ENCODE data around the gene PPT2.
"Not testable (repeated sequence)": the region's sequence is repeated elsewhere in the genome, so short reads cannot be mapped to it uniquely, and the experiment has no call there.

PPT2 gene

DNA sequence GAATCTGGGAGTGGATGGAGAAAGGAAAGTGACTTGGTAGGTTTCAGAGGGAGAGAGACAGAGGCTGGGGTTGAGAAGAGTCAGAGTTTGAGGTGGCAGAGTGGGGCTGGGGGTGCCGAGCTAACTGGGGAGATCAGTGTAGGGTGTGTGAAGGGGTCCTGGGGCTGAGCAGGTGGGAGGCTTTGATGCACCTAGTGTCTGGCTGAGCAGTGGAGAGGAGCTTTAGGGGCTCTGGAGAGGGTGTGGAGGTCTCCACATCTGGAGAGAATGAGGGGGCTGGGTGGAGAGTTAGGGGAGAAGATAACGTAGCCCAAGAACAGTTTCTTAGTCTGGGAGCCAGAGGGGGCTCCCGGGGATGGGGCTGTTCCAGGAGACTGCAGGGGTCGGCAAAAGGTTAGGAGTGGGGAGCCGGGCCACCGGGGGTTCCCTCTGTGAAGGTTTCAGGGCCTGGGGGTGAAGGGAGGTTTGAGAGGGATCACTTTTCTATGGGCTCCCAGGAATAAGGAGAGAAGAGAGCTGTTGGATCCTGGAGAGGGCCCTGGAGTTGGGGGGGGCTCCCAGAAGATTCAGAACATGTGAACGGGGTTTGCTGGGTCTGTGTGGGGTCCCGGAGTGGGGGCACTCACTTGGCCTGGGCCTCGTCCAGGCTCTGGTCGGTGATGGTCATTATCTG is 35.3 kb downstream of the PPT2 start:
- no peak for DNase-seq (ENCODE audit: low read depth in 2 of 2)

GRCh38 chr6:32189742-32190053 is 35.8 kb downstream of the PPT2 start:
- DNase-seq (ENCODE audit: low read depth in 2 of 2) = no peak

DNA sequence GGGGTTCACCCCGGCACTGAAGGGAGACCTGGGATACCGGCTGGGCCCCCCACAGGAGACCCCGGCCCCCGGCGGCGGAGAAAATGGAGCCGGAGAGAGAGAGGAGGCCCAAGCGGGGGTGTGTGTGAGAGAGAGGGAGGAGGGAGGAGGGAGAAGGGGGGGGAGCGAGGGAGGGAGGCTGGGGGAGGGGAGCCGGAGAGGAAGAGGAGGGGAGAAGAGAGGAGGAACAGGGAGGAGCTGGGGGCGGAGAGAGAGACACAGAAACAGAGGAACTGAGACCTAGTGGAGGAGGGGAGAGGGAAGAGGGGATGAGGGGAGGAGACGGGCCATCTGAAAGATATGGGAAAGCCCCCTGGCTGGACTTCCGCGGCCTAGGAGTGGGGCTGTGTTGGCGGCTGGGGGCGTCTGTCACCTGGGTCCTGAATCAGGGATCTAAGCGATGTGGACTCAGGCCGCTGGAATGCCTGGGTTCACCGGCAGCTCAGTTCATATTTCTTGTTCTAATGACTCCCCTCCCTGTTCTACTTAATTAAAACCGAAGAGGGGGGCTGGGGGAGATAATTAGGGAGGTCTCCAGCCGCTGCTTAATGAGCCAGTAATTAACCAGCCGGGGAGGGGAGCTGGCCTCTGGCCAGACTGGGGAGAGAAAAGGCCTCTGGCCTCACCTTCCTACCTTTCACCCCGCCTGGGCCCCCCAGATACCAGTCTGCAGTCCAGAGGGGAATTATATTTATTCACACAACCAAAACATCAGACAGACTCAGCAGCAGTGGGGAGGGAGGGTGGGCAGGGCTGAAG is 36.3 kb downstream of the PPT2 start, which contains the start of gene PBX2:
Gene PBX2, minus strand, starts transcription at position 149 of the 798 bp plus-strand sequence. CDS start 287 bp downstream, outside the sequence.
- DNase-seq (ENCODE audit: low read depth in 2 of 2) = peak; percentile 78

DNA sequence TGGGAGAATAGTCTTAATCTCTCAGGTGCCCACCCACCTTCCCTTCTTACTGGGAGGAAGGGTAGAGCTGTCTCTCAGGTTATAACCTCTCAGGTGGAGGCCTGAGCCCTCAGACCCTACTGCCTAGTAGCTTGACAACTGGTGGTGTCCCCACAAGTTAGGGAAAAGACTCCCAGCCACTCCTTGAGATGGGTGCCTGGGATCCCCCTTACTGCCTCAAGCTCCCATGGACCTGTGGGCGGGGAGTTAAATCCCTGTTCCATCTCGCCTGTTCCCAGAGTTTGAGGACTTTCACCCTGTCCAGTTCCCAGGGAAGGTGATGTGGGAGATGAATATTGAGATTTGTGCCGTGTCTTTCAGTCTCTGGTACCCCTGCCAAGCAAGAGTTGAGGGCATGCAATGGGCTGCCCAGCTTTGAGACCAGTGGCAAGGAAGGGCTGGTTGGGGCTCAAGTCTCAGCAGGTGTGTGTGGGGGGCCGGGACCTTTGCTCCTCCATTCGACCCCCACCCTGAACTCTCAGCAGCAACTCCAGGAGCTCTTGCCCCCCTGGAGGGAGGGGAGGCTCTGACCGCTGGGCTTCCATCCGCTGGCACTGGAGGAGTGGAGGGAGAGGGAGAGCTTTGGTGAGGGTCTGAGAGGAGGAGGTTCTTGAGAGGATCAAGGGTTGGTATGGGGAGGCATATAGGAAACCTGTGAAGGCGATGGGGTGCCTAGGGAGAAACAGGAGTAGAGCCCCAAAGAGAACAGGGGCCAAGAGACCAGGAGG is 37.2 kb downstream of the PPT2 start:
- DNase-seq (ENCODE audit: low read depth in 2 of 2) = no peak

GRCh38 chr6:32191696-32192607 is 38.0 kb downstream of the PPT2 start:
- no peak for DNase-seq (ENCODE audit: low read depth in 2 of 2)

DNA sequence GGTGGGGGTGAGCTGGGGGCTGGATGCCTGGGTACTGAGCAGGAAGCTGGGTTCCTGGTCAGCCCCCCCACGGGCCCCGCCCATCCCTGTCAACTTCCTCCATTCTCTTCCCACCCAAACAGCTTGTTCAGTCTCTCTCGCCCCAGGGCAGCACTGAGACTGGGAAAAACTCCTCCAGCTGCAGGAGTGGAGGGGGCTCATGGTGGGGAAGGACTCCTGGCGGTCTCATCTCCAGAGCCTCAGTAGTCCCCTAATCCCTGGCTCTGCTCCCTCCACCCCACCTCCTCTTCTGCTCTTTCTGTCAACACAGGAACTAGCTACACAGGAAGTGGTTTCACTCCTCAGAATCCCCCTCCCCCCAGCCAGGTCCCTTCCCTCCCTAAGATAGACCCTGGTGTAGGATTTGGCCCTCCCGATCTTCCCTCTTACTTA is 38.7 kb downstream of the PPT2 start, which contains the start of gene GPSM3:
Gene GPSM3, minus strand, starts transcription at position 36 of the 432 bp plus-strand sequence. CDS start 130 bp downstream, outside the sequence.
- DNase-seq (ENCODE audit: low read depth in 2 of 2) = peak in 1 of 2 donors; percentile 46

GRCh38 chr6:32193096-32193495 is 39.2 kb downstream of the PPT2 start:
- not testable (repeated sequence) for DNase-seq (ENCODE audit: low read depth in 2 of 2)

DNA sequence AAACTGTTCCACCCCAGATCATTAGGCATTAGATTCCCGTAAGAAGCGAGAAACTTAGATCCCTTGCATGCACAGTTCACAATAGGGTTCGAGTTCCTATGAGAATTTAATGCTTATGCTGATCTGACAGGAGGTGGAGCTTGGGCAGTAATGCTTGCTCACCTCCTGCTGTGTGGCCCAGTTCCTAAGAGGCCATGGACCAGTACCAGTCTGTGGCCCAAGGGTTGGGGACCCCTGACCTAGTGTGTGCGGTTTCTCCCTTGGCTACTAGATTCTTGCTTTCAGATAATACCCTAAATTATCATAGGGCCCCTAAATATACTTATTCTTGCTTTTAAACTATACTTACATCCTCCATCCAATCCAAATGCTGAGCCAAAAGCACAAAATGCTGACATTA is 40.4 kb downstream of the PPT2 start:
- no peak for DNase-seq (ENCODE audit: low read depth in 2 of 2)

- DNase-seq (ENCODE audit: low read depth in 2 of 2) = no peak
Measured at GRCh38 chr6:32194825-32195651, 41.1 kb downstream of the PPT2 start.

- DNase-seq (ENCODE audit: low read depth in 2 of 2) = peak; percentile 99 to 100
Measured at GRCh38 chr6:32195652-32195901, 41.6 kb downstream of the PPT2 start.

DNA sequence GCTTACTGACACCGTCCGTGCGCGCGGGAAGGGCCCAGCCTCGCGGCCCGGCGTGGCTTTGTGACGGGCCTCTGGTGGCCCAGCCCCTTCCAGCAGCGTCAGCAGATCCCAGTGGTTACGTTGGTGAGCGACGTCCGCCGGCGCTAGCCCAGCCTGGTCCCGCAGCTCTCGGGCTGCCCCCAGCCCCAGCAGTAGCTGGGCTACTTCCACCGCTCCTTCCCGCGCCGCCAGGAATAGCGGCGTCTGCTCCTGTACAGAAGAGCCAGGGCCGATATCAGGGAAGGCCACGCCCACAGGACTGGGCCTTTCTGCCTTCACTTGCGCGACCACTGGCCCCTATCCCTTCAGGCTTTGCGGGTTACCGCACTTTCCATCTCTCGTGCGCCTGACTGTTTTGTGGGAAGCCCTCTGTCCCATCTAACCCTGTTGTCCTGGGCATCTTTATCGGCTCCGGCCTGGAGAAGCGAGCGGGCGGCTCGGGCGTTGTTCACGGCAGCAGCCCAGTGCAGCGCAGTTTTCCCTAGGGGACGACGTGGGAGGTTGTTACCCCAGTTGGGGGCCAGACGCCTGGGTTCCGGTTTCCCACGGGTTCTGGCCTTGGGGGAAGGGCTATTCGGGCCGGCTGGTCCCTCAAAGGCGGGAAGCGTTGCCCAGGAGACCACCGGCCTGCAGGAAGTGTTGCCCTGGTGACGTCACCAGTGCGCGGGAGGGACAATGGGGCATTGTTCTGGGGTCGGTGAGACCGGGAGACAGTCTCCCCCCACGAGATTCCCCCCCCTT is 42.2 kb downstream of the PPT2 start:
- peak in 1 of 2 donors; percentile 60 for DNase-seq (ENCODE audit: low read depth in 2 of 2)

DNA sequence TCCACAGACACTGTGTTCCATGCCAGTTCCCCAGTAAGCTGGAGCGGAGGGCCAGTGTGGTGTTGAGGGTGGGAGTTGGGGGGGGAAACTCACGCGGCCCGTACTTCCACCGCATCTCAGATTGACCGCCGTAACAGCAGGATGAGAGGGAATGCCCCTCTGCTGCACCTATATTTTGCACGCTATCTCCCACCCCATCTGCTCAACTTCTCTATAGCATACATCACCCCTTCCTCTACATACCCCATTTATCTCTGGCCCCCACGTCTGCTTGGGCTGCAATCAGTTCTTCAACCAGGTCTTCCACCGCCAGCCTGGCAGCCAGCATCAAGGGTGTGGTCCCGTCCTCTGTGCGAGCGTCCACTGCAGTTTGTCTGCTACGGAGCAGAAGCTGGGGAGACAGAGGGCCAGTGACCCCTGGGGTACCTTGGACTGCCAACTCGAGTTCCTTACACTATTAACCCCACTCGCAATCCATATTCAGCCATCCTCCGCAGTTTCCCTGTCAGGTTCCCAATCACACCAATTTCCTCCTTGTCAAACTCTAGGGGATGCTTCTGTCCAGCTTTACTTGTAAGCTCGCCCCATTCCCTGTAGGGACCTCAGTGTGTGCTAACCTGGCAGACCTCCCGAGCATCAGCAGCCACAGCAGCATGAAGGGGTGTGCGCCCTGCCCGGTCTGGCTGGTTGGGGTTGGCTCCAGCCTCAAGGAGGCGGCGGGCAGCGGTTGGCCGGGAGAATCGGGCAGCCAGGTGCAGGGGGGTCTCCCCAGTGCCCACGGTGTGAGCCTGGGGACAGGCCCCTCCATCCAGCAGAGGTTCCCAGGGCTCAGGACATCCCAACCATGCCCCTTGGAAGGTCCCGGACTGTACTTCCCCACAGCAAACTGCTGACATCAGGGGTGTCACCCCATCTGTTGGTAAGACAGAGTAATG is 43.0 kb downstream of the PPT2 start:
- no peak for DNase-seq (ENCODE audit: low read depth in 2 of 2)

DNA sequence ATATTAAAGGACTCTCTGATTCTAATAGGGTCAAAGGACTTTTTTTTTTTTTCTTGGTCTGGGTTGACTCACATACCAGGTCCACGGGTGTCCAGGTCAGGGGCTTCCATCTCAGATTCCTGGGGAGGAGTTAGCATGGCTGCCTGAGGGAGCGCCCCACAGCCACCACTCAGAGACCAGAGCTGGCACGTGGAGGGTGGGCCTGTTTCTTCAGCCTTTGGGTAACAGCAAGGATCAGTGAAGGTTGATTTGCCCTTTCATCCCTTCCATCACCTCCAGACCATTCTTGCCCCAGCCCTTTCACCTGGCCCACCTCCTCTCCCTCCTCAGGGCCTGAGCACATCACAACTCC is 44.4 kb downstream of the PPT2 start:
- DNase-seq (ENCODE audit: low read depth in 2 of 2) = no peak

DNA sequence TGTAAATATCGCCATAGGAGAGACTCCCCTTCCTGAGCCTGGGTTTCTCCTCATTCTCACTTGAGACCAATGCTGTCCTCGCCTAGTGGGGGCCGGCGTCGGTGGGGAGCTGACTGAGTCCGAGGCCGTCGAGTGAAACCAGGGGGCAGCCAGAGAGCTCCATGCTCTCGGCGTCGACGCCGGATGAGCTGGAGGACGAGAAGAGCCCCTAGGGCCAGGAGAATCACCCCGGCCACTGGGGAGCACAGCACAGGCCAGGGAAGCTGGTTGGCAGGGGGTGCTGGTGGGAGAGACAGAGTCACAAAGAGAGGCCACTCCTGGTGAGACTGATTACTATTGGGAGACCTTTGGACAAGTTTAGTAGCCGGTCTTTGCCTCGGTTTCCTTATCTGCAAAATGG is 44.9 kb downstream of the PPT2 start:
- no peak for DNase-seq (ENCODE audit: low read depth in 2 of 2)

GRCh38 chr6:32200711-32201475 is 47.0 kb downstream of the PPT2 start:
- no peak for DNase-seq (ENCODE audit: low read depth in 2 of 2)

- DNase-seq (ENCODE audit: low read depth in 2 of 2) = no peak
Measured at GRCh38 chr6:32202186-32202585, 48.2 kb downstream of the PPT2 start.

- no peak for DNase-seq (ENCODE audit: low read depth in 2 of 2)
Measured at GRCh38 chr6:32203426-32204267, 49.7 kb downstream of the PPT2 start.
